C4-2B (cell line): ENCODE data around the gene FAM98A.

Source experiments
- H3K27ac ChIP-seq: fragments of 450-650 bp; 2 replicates; pipeline ENCODE4 v1.5.1; 2017
- ZFX ChIP-seq: fragments of 450-650 bp; IDR thresholded peaks from 2 replicates; pipeline ENCODE4 v1.6.1; 2017
- TF ChIP-seq, protein P1 (sequence below): fragments of 450-650 bp; conservative IDR thresholded peaks from 2 replicates; pipeline ENCODE4 v1.5.1; 2017; ENCODE audit warnings: mild to moderate bottlenecking

The FAM98A gene

DNA sequence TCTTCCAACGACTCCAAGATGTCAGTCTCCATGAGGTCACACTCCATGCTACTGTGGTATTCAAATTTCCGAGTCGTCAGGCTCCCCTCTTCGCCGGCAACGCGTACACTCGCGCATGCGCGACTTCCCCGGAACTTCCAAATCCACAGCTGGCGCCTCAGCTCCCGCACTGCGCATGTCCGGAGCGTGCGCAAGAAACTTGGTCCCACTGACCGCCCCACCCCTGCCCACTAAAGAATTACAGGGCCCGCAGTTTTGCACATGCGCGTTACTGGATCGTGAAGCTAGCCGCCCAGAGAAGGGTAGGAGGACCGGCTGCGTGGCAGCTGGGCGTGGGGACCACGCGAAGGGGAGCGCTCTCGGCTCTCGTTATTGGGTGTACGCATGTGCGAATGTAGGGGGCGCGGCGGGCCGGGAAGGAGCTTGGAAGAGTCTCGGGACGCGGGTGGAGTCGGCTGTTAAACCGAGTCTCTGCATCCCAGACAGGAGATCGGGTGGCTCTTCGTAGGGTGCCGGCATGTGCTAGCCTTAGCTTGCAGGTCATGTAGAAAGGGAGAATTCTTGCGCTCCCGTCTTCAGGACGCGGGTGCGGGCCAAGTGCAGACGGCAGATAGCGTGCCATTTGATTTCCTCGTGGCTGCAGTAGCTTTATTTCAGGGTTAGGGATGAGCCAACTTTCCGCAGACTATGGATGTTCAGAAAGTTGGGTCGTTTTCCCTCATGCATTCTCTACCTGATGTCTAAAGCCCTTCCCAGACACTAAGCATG, at the start of gene FAM98A:
Gene FAM98A (minus strand): TSS at position 125 of the 768 bp plus-strand sequence. CDS start 78 bp downstream, at position 47.
- peak within 1 kb of the TSS; percentile 82 for H3K27ac ChIP-seq
- TF ChIP-seq, protein P1, sequence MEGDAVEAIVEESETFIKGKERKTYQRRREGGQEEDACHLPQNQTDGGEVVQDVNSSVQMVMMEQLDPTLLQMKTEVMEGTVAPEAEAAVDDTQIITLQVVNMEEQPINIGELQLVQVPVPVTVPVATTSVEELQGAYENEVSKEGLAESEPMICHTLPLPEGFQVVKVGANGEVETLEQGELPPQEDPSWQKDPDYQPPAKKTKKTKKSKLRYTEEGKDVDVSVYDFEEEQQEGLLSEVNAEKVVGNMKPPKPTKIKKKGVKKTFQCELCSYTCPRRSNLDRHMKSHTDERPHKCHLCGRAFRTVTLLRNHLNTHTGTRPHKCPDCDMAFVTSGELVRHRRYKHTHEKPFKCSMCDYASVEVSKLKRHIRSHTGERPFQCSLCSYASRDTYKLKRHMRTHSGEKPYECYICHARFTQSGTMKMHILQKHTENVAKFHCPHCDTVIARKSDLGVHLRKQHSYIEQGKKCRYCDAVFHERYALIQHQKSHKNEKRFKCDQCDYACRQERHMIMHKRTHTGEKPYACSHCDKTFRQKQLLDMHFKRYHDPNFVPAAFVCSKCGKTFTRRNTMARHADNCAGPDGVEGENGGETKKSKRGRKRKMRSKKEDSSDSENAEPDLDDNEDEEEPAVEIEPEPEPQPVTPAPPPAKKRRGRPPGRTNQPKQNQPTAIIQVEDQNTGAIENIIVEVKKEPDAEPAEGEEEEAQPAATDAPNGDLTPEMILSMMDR: no peak
- TF ChIP-seq ZFX: no peak

DNA sequence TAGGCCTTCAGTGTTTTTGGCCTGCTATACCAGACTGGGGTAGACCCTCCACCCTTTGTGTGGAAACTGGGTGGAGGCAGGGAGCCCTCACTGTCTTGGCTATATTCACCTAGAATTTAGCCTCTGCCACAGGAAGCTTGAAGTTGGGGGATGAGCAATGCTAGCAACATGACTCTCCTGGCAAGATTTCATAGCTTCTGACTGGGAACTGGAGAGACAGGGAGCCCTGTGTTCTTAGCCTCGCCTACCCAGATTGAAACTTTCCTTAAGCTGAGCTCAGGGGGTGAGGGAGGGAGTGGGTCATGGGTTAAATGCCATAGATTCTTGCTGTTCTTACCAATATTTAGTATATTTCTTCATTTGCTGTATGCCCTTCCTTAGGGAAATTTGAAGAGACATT, 46.8 kb upstream of the FAM98A start:
- no peak overlapping the region for H3K27ac ChIP-seq
- TF ChIP-seq, protein P1: no peak
- no peak for TF ChIP-seq ZFX

DNA sequence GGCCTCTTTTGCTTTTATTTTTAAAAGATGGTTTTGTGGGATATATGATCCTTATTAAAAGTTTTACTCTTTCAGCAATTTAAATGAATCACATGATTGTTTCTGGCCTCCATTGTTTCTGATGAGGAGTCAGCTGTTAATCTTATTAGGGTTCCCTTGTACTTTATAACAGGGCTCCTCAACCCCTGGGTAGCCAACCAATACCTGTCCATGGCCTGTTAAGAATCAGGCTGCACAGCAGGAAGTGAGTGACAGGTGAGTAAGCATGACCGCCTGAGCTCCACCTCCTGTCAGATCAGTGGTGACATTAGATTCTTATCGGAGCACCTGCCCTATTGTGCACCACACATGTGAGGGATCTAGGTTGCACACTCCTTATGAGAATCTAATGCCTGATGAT, 45.1 kb upstream of the FAM98A start:
- no peak for TF ChIP-seq ZFX
- TF ChIP-seq, protein P1: no peak
- no peak overlapping the region for H3K27ac ChIP-seq

DNA sequence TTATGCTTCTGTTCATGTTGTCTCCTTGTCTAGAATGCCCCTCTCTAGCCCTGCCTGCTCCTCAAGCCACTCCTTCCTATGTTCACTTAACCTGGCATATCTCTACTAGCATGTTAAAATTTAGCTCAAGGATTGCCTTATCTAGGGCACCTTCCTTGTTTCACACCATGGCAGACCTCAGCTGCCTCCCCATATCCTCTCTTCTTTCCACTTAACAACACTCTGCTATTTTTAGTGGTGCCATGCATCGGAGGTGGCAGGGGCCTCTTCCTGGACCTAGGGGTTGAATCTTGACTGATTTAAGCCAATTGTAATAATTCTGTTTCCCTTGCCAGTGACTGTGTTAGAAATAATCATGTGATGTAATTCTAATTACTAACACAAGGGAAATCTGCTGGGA, 36.9 kb upstream of the FAM98A start:
- H3K27ac ChIP-seq: no peak overlapping the region
- TF ChIP-seq, protein P1: no peak
- no peak for TF ChIP-seq ZFX

DNA sequence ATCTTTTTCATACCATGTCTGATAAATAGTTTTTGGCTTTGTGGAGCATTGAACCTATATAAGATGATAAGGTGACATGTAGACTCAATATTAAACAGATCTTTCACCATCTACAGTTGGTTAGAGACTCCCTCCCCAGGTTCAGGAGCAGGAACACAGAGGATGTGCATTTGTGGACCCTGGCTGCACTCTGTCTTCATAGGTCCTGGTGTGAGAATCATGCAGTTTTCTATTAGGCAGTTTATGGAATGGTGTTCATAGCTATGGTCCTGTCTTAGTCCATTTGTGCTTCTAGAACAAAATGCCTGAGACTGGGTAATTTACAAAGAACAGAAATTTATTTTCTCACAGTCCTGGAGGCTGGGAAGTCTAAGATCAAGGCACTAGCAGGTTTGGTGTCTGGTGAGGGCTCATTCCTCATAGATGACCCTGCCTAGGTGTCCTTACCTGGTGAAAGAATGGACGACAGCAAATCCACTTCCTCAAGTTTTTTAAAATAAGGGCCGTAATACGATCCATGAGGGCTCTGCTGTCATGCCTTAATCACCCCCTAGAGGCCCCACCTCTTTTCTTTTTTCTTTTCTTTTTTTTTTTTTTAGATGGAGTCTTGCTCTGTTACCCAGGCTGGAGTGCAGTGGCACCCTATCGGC, 35.3 kb upstream of the FAM98A start:
- TF ChIP-seq, protein P1: no peak
- TF ChIP-seq ZFX: no peak
- H3K27ac ChIP-seq: no peak overlapping the region

DNA sequence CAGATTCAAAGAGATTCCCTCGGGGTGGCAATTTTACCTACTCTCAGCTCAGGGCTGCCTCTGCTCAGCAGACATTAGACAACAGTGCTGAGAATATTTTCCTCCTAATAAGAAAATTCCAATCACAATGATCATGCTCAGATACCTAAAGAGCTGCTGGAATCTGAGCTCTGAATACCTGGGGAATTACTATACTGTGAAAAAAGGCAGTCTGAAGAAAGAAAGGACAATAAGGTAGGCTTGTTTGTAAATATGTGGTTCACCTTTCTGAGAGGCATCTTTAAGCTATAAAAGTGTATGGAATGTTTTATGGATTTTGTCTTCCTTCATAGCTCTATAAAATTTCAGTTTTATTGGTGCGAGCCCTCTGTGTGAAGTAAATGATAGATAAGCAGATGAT, 34.2 kb upstream of the FAM98A start:
- TF ChIP-seq, protein P1: no peak
- no peak for TF ChIP-seq ZFX
- H3K27ac ChIP-seq: no peak overlapping the region

DNA sequence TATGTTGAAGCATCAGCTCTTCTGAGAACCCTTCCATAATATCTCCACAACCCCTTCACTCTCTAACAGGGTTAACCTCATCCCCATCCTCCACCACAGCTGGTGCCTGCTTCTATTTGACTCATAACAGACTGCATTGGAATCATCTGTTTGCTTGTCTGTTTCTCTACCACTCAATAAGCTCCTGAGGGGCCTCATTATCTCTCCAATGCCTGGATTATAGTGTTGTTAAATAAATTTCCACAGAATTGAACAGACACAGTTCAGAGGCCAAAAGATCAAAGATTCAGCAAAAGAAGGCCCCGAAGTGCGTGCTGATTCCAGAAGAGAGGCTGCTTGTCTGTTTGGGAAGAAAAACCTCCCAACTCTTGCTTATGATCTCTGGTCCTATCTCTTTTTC, 33.7 kb upstream of the FAM98A start:
- TF ChIP-seq, protein P1: no peak
- TF ChIP-seq ZFX: no peak
- no peak overlapping the region for H3K27ac ChIP-seq
